GM13977 (cell line): ENCODE measurements around the gene HERPUD2.
A peak's percentile ranks its signal among the peaks of the same experiment; 100 is the strongest.
"Not testable (repeated sequence)": the region's sequence is repeated elsewhere in the genome, so short reads cannot be mapped to it uniquely, and the experiment has no call there.

Source experiments
- DNase-seq: peaks from one replicate; pipeline ENCODE4 v3.0.0; 2012; ENCODE audit warnings: low spot score
- CTCF ChIP-seq: IDR thresholded peaks from 2 replicates; pipeline ENCODE4 v1.5.1; 2012; ENCODE audit warnings: mild to moderate bottlenecking, control low read depth; ENCODE audit not compliant: insufficient read depth; ENCODE audit errors: extremely low read depth, missing control alignments
- in situ Hi-C: fragments of 300-500 bp; cut with MboI; formaldehyde crosslinking; loops from one replicate; pipeline ENCODE4 v1.12.0; 2022; ENCODE audit warnings: low sequenced_read_pairs, low pct_unique_long_range_greater_than_20kb, mixed read lengths, inconsistent platforms; ENCODE audit not compliant: unreplicated experiment

HERPUD2 gene

GRCh38 chr7:35691366-35691765 lies 3.6 kb downstream of the HERPUD2 start:
- no peak for TF ChIP-seq CTCF
- in situ Hi-C loops = no loop called here
- DNase-seq = no peak

- DNase-seq, in situ Hi-C loops: not testable (repeated sequence)
Observed at GRCh38 chr7:35690614-35691013, 4.3 kb downstream of the HERPUD2 start.

GRCh38 chr7:35685781-35686180 lies 9.2 kb downstream of the HERPUD2 start:
- in situ Hi-C loops = no loop called here
- TF ChIP-seq CTCF = no peak
- no peak for DNase-seq

GRCh38 chr7:35681231-35682029 lies 13.5 kb downstream of the HERPUD2 start:
- in situ Hi-C loops = no loop called here
- DNase-seq = no peak
- no peak for TF ChIP-seq CTCF

GRCh38 chr7:35680403-35681013 lies 14.4 kb downstream of the HERPUD2 start:
- TF ChIP-seq CTCF = no peak
- DNase-seq = no peak
- in situ Hi-C loops = no loop called here

GRCh38 chr7:35677582-35678356 lies 17.2 kb downstream of the HERPUD2 start:
- in situ Hi-C loops = no loop called here
- no peak for TF ChIP-seq CTCF
- DNase-seq = no peak

- DNase-seq = no peak
- peak; percentile 10 for TF ChIP-seq CTCF
- in situ Hi-C loops = no loop called here
Observed at GRCh38 chr7:35676211-35676610, 18.7 kb downstream of the HERPUD2 start.
